ENCODE results near the gene DMBX1. TPM values are rescaled to one million over a fixed set of nuclear protein-coding genes. Genes with fewer than 3 reads are reported as not detected.

The DMBX1 gene
- total and polyA plus RNA-seq, 2 of the 13 experiments (the other 11 are each of a cell fraction or from before 2014, with no cell fraction given), result not detected

DNA sequence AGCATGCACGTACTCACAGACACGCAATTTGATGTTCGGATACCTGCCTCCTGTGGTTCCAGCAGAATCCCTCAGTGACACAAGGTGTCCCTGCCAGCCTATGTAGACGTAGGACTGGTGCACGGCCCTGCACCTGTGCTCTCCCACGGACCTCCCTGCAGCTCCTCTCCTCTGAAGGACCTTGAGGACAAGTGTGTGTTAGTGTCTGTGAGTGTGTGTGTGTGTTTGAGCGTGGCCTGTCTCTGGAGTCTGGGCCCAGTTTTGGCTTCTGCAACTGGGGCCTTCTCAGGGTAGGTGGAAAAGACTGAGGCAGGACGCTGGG, 22.5 kb upstream of the DMBX1 start:
- Histone ChIP-seq H2AFZ (ENCODE audit: low read length) (no peak overlapping the region), H3K36me3 (replicated peaks in 1 of 2; ENCODE audit: control insufficient read depth in 1 of 2, insufficient read depth in 2 of 2, low read length in 2 of 2) (no peaks in the 10 kb centered on the region), H4K20me1 (ENCODE audit: insufficient read depth, low read length) (no peaks in the 10 kb centered on the region), H3K79me2 (ENCODE audit: insufficient read depth, low read length) (no peaks in the 10 kb centered on the region), H3K4me3 (replicated peaks in 1 of 3; ENCODE audit: insufficient read depth in 1 of 3, low read depth in 2 of 3, low read length in 3 of 3) (peak overlapping the region in 2 of 3 experiments; percentile 49 to 68; a peak in 3 of 6 replicates), H3K4me1 (ENCODE audit: insufficient read depth, low read length) (peaks cover 12% of the 10 kb centered on the region), H3K27ac (ENCODE audit: extremely low read length, insufficient read depth, low read length) (no peak overlapping the region), H3K27me3 (ENCODE audit: control insufficient read depth in 1 of 2, insufficient read depth in 2 of 2, low read length in 2 of 2) (peaks cover 11 to 65% of the 10 kb centered on the region in 2 experiments; a peak in 4 of 5 replicates), H3K9me3 (ENCODE audit: low read length) (no peaks in the 10 kb centered on the region), H3K4me2 (ENCODE audit: low read depth, low read length) (peak overlapping the region; percentile 63), H3K9ac (ENCODE audit: insufficient read depth, low read depth, low read length) (no peak overlapping the region)
- DNase-seq (ENCODE audit: low spot score) (no peak), ATAC-seq (peak; percentile 40), FAIRE-seq (no peak)
- in situ Hi-C loops (cut with HindIII; ENCODE audit: extremely low pct_ligation_motif_present, low pct_unique_long_range_greater_than_20kb) (no loop called here), intact Hi-C loops (cut with micrococcal nuclease; ENCODE audit: unreplicated experiment) (no loop called here)
- no TSS peak for BruUV-seq (replicated peaks)
- 38% methylated on average over 4 of the region's 8 CpGs for WGBS (ENCODE audit: low lambda C conversion rate)
- no peak for TF ChIP-seq SNAPC2 (CRISPR knock-in tag; IDR thresholded peaks at IDR 0.05)
- TF ChIP-seq, protein P1, sequence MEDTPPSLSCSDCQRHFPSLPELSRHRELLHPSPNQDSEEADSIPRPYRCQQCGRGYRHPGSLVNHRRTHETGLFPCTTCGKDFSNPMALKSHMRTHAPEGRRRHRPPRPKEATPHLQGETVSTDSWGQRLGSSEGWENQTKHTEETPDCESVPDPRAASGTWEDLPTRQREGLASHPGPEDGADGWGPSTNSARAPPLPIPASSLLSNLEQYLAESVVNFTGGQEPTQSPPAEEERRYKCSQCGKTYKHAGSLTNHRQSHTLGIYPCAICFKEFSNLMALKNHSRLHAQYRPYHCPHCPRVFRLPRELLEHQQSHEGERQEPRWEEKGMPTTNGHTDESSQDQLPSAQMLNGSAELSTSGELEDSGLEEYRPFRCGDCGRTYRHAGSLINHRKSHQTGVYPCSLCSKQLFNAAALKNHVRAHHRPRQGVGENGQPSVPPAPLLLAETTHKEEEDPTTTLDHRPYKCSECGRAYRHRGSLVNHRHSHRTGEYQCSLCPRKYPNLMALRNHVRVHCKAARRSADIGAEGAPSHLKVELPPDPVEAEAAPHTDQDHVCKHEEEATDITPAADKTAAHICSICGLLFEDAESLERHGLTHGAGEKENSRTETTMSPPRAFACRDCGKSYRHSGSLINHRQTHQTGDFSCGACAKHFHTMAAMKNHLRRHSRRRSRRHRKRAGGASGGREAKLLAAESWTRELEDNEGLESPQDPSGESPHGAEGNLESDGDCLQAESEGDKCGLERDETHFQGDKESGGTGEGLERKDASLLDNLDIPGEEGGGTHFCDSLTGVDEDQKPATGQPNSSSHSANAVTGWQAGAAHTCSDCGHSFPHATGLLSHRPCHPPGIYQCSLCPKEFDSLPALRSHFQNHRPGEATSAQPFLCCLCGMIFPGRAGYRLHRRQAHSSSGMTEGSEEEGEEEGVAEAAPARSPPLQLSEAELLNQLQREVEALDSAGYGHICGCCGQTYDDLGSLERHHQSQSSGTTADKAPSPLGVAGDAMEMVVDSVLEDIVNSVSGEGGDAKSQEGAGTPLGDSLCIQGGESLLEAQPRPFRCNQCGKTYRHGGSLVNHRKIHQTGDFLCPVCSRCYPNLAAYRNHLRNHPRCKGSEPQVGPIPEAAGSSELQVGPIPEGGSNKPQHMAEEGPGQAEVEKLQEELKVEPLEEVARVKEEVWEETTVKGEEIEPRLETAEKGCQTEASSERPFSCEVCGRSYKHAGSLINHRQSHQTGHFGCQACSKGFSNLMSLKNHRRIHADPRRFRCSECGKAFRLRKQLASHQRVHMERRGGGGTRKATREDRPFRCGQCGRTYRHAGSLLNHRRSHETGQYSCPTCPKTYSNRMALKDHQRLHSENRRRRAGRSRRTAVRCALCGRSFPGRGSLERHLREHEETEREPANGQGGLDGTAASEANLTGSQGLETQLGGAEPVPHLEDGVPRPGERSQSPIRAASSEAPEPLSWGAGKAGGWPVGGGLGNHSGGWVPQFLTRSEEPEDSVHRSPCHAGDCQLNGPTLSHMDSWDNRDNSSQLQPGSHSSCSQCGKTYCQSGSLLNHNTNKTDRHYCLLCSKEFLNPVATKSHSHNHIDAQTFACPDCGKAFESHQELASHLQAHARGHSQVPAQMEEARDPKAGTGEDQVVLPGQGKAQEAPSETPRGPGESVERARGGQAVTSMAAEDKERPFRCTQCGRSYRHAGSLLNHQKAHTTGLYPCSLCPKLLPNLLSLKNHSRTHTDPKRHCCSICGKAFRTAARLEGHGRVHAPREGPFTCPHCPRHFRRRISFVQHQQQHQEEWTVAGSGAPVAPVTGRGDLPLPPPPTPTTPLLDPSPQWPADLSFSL (CRISPR knock-in tag; IDR thresholded peaks at IDR 0.05), result no peak
- no peak for TF ChIP-seq RAD21 (CRISPR knock-in tag; IDR thresholded peaks at IDR 0.05)
- no peak for TF ChIP-seq ZNF792 (CRISPR knock-in tag; IDR thresholded peaks at IDR 0.05)
- TF ChIP-seq ZNF550 (CRISPR knock-in tag; IDR thresholded peaks at IDR 0.05; ENCODE audit: borderline replicate concordance), result no peak
- TF ChIP-seq ZBTB7A (CRISPR knock-in tag; IDR thresholded peaks at IDR 0.05), result no peak
- TF ChIP-seq, protein P2, sequence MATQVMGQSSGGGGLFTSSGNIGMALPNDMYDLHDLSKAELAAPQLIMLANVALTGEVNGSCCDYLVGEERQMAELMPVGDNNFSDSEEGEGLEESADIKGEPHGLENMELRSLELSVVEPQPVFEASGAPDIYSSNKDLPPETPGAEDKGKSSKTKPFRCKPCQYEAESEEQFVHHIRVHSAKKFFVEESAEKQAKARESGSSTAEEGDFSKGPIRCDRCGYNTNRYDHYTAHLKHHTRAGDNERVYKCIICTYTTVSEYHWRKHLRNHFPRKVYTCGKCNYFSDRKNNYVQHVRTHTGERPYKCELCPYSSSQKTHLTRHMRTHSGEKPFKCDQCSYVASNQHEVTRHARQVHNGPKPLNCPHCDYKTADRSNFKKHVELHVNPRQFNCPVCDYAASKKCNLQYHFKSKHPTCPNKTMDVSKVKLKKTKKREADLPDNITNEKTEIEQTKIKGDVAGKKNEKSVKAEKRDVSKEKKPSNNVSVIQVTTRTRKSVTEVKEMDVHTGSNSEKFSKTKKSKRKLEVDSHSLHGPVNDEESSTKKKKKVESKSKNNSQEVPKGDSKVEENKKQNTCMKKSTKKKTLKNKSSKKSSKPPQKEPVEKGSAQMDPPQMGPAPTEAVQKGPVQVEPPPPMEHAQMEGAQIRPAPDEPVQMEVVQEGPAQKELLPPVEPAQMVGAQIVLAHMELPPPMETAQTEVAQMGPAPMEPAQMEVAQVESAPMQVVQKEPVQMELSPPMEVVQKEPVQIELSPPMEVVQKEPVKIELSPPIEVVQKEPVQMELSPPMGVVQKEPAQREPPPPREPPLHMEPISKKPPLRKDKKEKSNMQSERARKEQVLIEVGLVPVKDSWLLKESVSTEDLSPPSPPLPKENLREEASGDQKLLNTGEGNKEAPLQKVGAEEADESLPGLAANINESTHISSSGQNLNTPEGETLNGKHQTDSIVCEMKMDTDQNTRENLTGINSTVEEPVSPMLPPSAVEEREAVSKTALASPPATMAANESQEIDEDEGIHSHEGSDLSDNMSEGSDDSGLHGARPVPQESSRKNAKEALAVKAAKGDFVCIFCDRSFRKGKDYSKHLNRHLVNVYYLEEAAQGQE (IDR thresholded peaks at IDR 0.05; ENCODE audit: borderline replicate concordance in 1 of 2, low read depth in 1 of 2, low read length in 2 of 2), result no peak
- no peak for TF ChIP-seq MAFF (IDR thresholded peaks at IDR 0.05; ENCODE audit: low read depth, low read length)
- no peak for TF ChIP-seq RFXANK (CRISPR knock-in tag; IDR thresholded peaks at IDR 0.05)
- no peak for TF ChIP-seq ZNF563 (CRISPR knock-in tag; IDR thresholded peaks at IDR 0.05)
- no peak for TF ChIP-seq GFI1 (CRISPR knock-in tag; IDR thresholded peaks at IDR 0.05; ENCODE audit: borderline replicate concordance)
- no peak for TF ChIP-seq HOXA7 (CRISPR knock-in tag; IDR thresholded peaks at IDR 0.05)
- no peak for TF ChIP-seq TBX3 (IDR thresholded peaks at IDR 0.05; ENCODE audit: borderline replicate concordance)
- no peak for TF ChIP-seq ZNF331 (CRISPR knock-in tag; IDR thresholded peaks at IDR 0.05)
- no peak for TF ChIP-seq SP5 (CRISPR knock-in tag; IDR thresholded peaks at IDR 0.05; ENCODE audit: borderline replicate concordance, low read depth)
- ChIA-PET CTCF (ENCODE audit: low intra/inter-chr PET ratio, low total read pairs) (no interaction called here), POLR2A (no interaction called here)
